ENCODE measurements around the gene MTURN.

GRCh38 chr7:30191809-30192208, 57.0 kb downstream of the MTURN start:
- TF ChIP-seq CTCF (IDR thresholded peaks at IDR 0.05; ENCODE audit: insufficient read depth, low read length) (no peak), REST (IDR thresholded peaks at IDR 0.05; ENCODE audit: insufficient replicate concordance, low read depth) (no peak)
